Spleen (tissue), 7 donors: ENCODE measurements around the gene MALL.

ENCODE experiments used
- CTCF ChIP-seq, 11 experiments: fragments of 200-600 bp in 7 of 11; fragments of 450-650 bp in 4 of 11; sonication (generic) in 4 of 11; IDR thresholded peaks in 8 of 11; conservative IDR thresholded peaks in 3 of 11; 1 replicate in 7 of 11; 2 replicates in 4 of 11; pipeline versions ENCODE4 v1.4.0 to v1.8.0; 2016 to 2021; ENCODE audit warnings: antibody characterized with exemption in 11 of 11, inconsistent platforms in 4 of 11, mild to moderate bottlenecking in 1 of 11
- POLR2A ChIP-seq, 3 donors: fragments of 450-650 bp; IDR thresholded peaks; one replicate each; pipeline ENCODE4 v1.5.1; 2017; ENCODE audit warnings: antibody characterized with exemption in 3 of 3, mild to moderate bottlenecking in 1 of 3
- POLR2AphosphoS5 ChIP-seq, 3 donors: sonication (generic); formaldehyde crosslinking; IDR thresholded peaks; one replicate each; pipeline ENCODE4 v1.5.1; 2017; ENCODE audit warnings: antibody characterized with exemption in 3 of 3
- donor health status: DM: no; HTN: no; CAD: no; lungs with moderate emphysema.
- donor health status: DM: no; HTN: no; CAD: no.
- donor health status: DM: no; HTN: no; CAD: no.

- TF ChIP-seq CTCF (IDR thresholded peaks at IDR 0.05 in 8 of 11, conservative IDR thresholded peaks at IDR 0.05 in 3 of 11): no peak
- peak in 1 of 3 donors; percentile 39 for TF ChIP-seq POLR2AphosphoS5 (IDR thresholded peaks at IDR 0.05)
- no peak for TF ChIP-seq POLR2A (IDR thresholded peaks at IDR 0.05)
These were observed at the start of gene MALL for GRCh38 chr2:110115291-110116032.
